WI38 (cell line): Measurements from ENCODE around the gene EGLN2.

ENCODE experiments used
- H3K4me3 ChIP-seq: 2 replicates; pipeline ENCODE4 v1.5.1; 2011; ENCODE audit warnings: low read depth, mild to moderate bottlenecking, control low read depth, low read length
- TF ChIP-seq, protein P1 (sequence below): IDR thresholded peaks from 2 replicates; pipeline ENCODE4 v1.5.1; 2012; ENCODE audit warnings: low read depth, mild to moderate bottlenecking, control low read depth, low read length

EGLN2 gene

DNA sequence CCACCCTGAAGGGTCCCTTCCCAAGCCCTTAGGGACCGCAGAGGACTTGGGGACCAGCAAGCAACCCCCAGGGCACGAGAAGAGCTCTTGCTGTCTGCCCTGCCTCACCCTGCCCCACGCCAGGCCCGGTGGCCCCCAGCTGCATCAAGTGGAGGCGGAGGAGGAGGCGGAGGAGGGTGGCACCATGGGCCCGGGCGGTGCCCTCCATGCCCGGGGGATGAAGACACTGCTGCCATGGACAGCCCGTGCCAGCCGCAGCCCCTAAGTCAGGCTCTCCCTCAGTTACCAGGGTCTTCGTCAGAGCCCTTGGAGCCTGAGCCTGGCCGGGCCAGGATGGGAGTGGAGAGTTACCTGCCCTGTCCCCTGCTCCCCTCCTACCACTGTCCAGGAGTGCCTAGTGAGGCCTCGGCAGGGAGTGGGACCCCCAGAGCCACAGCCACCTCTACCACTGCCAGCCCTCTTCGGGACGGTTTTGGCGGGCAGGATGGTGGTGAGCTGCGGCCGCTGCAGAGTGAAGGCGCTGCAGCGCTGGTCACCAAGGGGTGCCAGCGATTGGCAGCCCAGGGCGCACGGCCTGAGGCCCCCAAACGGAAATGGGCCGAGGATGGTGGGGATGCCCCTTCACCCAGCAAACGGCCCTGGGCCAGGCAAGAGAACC lies 1.5 kb downstream of the EGLN2 start:
- H3K4me3 ChIP-seq: peak overlapping the region; percentile 87
- TF ChIP-seq, protein P1, sequence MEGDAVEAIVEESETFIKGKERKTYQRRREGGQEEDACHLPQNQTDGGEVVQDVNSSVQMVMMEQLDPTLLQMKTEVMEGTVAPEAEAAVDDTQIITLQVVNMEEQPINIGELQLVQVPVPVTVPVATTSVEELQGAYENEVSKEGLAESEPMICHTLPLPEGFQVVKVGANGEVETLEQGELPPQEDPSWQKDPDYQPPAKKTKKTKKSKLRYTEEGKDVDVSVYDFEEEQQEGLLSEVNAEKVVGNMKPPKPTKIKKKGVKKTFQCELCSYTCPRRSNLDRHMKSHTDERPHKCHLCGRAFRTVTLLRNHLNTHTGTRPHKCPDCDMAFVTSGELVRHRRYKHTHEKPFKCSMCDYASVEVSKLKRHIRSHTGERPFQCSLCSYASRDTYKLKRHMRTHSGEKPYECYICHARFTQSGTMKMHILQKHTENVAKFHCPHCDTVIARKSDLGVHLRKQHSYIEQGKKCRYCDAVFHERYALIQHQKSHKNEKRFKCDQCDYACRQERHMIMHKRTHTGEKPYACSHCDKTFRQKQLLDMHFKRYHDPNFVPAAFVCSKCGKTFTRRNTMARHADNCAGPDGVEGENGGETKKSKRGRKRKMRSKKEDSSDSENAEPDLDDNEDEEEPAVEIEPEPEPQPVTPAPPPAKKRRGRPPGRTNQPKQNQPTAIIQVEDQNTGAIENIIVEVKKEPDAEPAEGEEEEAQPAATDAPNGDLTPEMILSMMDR: no peak

DNA sequence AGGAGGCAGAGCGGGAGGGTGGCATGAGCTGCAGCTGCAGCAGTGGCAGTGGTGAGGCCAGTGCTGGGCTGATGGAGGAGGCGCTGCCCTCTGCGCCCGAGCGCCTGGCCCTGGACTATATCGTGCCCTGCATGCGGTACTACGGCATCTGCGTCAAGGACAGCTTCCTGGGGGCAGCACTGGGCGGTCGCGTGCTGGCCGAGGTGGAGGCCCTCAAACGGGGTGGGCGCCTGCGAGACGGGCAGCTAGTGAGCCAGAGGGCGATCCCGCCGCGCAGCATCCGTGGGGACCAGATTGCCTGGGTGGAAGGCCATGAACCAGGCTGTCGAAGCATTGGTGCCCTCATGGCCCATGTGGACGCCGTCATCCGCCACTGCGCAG lies 2.0 kb downstream of the EGLN2 start:
- peak overlapping the region; percentile 17; the same call in 1 of the 2 replicates for H3K4me3 ChIP-seq
- TF ChIP-seq, protein P1: no peak

DNA sequence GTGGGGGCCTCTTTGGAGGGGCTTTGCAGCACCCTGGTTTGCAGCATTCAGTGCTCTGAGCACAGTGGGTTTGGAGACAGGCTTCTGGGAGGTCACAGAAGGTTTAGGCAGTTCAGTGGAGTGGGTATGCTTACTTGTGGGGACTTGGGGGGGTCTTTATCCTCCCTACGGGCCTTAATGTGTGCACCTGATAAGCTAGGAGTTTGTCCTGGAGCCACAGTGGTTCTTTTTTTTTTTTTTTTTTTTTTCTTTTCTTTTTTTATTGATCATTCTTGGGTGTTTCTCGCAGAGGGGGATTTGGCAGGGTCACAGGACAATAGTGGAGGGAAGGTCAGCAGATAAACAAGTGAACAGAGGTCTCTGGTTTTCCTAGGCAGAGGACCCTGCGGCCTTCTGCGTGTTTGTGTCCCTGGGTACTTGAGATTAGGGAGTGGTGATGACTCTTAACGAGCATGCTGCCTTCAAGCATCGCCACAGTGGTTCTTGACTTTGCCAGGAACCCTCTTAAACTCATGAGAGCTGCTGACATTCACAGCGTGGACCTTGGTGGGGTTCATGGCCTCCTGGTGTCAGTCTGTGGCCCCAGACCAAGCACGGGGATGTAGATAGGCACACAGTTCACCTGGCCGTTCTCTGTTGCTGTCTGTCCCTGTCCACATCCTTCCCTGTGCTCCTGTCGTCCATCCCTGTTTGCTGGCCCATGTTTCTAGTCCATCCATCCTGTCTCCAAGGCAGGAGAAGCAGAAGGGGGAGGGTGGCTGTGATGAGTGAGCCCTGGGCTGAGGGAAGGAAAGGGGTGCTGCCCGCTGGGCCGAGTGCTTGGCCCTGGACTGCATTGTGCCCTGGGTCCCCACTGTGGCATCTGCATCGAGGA lies 2.7 kb downstream of the EGLN2 start:
- TF ChIP-seq, protein P1: no peak
- 0 out of 2 replicates have a peak overlapping the region, but pooled peaks have one; percentile 17 for H3K4me3 ChIP-seq

DNA sequence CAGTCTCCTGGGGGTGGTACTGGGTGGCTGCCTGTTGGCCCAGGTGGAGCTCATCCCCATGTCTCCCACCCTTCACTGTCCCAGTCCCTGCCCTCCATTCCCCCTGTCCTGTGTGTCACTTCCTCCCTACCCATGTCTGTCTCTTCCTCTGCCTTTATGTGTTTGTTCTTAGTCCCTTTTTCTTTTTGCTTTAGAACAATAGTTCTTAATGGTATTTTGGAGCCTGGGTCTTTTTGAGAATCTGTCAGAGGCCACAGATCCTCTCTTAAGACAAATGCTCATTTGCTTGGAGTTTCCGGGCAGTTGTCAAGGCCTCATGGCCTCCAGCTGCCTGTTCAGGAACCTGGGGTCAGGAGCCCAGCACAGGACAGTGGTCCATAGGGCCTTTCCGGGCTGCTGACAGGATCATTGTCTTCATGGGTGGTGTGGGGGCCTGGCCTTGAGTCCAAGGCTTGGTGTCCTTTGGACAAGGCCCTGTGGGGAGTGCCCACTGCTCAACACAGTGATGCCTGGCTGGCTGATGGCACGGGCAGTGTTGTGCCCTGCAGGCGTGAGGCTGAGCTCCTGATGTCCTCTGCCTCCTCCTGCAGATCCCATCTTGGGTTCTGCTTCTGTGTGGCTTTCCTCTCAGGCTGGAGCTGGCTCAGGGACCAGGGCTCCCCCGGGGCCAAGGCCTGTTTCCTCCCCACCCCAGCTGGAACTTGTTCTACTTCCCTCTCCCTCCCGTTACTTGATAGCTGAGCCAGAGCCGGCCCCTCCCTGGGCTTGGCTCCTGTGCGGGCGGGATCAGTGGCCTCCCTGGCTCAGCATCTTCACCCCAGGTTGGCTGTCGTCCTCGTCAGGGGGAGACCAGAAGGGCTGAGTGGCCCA lies 3.5 kb downstream of the EGLN2 start:
- H3K4me3 ChIP-seq: peak overlapping the region; percentile 1; the same call in 1 of the 2 replicates

DNA sequence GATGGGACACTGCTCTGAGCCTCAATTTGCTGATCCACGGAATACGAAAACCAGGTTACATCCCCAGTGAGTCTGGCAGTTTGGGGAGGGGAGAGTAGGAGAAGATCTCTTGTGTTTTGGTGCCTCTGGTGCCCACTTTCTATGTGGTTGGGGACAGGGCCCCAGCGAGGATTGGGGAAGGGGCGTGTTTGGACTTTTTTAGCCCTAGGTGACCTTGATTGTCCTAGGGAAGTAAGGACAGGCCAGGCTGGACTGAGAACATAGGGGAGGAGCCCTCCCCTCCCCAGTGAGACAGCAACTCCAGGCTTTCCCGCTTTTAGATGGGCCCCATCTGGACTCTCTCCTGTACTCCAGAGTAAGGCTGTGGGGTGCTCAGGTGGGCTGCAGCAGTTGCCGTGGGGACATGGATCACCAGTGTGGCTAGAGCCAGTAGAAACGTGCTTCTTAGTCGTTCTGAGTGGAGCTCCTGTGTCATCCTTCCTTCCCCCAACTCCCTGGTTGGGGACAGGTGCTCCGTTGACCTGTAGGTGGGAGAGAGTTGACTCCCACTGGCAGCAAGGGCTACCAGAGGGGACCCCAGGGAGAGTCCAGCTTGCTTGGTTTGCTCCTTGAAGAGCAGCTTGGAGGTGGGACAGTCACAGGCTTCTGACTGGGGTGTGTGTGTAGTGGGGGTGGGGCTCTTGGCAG lies 4.3 kb downstream of the EGLN2 start:
- TF ChIP-seq, protein P1: no peak
- no peak overlapping the region for H3K4me3 ChIP-seq

More for the DNA sequence above, 3.5 kb downstream of the EGLN2 start:
- TF ChIP-seq, protein P1: no peak

DNA sequence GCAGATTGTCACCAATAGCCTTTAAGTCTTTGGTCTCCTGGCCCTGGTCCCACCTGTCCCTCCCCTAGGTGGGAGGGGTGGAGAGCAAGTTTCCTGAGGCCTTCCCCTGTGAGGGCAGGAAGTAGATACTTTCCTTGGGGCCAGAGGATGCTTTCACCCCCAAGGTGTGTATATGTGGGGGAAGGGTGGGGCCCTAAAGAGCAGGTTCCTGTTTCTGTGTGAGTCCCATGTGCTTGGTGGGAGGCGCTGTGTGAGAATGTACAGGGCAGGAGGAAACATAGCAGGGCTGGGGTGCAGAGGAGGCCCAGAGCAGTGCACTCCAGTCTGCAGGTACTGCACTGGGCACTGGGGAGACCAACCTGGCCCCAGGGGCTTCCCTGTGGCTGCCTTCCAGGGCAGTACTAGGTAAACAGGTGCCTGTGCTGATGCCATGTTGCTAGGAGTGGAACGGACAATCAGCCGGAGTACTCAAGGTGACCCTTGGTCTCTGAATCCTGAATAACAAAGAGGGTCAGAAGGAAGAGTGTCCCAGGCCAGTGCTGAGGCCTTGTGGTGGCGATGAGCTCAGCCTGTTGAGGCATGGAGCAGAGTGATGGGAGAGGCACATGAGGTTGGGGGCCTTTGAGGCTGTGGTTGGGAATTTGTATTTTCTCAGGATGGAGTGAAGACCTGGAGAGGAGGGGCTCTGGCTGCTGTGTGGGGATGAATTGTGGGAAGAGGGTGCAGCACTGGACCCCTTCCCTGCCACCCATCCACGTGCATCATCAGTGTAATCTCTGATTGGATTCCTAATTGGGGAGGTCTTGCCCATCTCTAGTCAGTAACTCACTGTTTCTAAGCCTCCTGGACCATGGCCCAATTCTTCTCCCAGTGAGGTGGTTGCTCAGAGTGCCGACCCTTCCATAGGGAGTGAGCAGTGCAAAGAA lies 5.1 kb downstream of the EGLN2 start:
- no peak overlapping the region for H3K4me3 ChIP-seq
- TF ChIP-seq, protein P1: no peak
